Neural progenitor cell (in vitro differentiated cells): ENCODE results near the gene TOX2.

Experiments
- EZH2 ChIP-seq: fragments of 200-600 bp; sonication (generic); IDR thresholded peaks from 2 replicates; pipeline ENCODE4 v1.6.1; 2017; ENCODE audit warnings: antibody characterized with exemption, mild to moderate bottlenecking, moderate library complexity
- TF ChIP-seq, protein P1 (sequence below): fragments of 200-600 bp; sonication (generic); IDR thresholded peaks from 2 replicates; pipeline ENCODE4 v1.5.1; 2017; ENCODE audit warnings: antibody characterized with exemption, mild to moderate bottlenecking

DNA sequence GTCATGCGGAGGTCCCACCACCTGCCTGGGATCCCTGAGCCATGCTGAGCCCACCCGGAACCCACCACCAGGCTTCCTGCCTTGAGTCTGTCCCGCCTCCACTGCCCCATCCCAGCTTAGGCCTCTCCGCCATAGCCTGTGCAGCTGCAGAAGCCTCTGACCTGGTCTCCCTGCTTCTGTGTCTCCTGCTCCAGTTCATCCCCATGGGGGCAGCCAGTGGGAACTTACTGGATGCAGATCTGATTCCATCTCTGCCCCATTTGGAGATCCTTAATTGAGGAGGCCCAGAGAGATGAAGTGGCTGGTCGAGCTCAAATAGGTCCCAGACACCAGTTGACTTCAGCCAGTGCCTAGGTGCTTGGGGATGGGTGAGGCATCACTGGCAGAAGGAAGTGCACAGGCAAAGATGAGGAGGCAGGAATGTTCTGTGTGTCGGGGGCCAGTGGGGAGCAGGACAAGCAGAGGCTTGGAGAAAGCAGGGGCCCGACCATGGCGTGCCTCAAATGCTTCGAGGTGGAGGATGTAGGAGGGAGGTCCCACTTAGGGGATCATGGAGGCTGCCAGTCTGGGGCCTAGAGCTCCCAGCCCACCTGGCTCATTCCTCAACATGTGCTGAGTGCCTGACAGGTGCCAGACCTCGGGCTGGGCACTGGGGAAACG is 112.8 kb downstream of the TOX2 start:
- TF ChIP-seq, protein P1, sequence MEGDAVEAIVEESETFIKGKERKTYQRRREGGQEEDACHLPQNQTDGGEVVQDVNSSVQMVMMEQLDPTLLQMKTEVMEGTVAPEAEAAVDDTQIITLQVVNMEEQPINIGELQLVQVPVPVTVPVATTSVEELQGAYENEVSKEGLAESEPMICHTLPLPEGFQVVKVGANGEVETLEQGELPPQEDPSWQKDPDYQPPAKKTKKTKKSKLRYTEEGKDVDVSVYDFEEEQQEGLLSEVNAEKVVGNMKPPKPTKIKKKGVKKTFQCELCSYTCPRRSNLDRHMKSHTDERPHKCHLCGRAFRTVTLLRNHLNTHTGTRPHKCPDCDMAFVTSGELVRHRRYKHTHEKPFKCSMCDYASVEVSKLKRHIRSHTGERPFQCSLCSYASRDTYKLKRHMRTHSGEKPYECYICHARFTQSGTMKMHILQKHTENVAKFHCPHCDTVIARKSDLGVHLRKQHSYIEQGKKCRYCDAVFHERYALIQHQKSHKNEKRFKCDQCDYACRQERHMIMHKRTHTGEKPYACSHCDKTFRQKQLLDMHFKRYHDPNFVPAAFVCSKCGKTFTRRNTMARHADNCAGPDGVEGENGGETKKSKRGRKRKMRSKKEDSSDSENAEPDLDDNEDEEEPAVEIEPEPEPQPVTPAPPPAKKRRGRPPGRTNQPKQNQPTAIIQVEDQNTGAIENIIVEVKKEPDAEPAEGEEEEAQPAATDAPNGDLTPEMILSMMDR: no peak
- no peak for TF ChIP-seq EZH2
